Astrocyte (in vitro differentiated cells and primary cell): ENCODE data around the gene XCR1. TPM values are rescaled to one million over a fixed set of nuclear protein-coding genes. Genes with fewer than 3 reads are reported as not detected.
A peak's percentile ranks its signal among the peaks of the same experiment; 100 is the strongest.

Source experiments
- DNase-seq: peaks from one replicate; pipeline ENCODE4 v3.0.0-alpha.2; 2010; ENCODE audit warnings: low read depth
- FAIRE-seq: peaks from 2 replicates; lab custom pipeline; 2011; peaks lifted over from hg19 to GRCh38; lab: Jason Lieb, UNC
- H2AFZ ChIP-seq: 2 replicates; pipeline ENCODE4 v1.6.0; 2012; ENCODE audit warnings: low read depth, low read length, inconsistent platforms
- H3K27ac ChIP-seq: 2 replicates; pipeline ENCODE4 v1.5.1; 2011; ENCODE audit warnings: low read depth, low read length, inconsistent platforms
- H3K27me3 ChIP-seq: 2 replicates; pipeline ENCODE4 v1.6.0; 2011; ENCODE audit warnings: low read length, inconsistent platforms; ENCODE audit not compliant: insufficient read depth
- H3K36me3 ChIP-seq: 2 replicates; pipeline ENCODE4 v1.5.1; 2011; ENCODE audit warnings: low read length, inconsistent platforms; ENCODE audit not compliant: insufficient read depth
- H3K4me1 ChIP-seq: 2 replicates; pipeline ENCODE4 v1.5.1; 2011; ENCODE audit warnings: low read length, inconsistent platforms; ENCODE audit not compliant: insufficient read depth
- H3K4me2 ChIP-seq: 2 replicates; pipeline ENCODE4 v1.6.0; 2012; ENCODE audit warnings: low read length, inconsistent platforms
- H3K4me3 ChIP-seq: 2 replicates; pipeline ENCODE4 v1.5.1; 2011; ENCODE audit warnings: low read depth, mild to moderate bottlenecking, low read length, inconsistent platforms; ENCODE audit not compliant: insufficient read depth
- H3K79me2 ChIP-seq: 2 replicates; pipeline ENCODE4 v1.6.0; 2012; ENCODE audit warnings: mild to moderate bottlenecking, low read length, inconsistent platforms; ENCODE audit not compliant: insufficient read depth
- H3K9ac ChIP-seq: 2 replicates; pipeline ENCODE4 v1.6.0; 2012; ENCODE audit warnings: mild to moderate bottlenecking, low read length, inconsistent platforms
- H3K9me3 ChIP-seq: 2 replicates; pipeline ENCODE4 v1.5.1; 2012; ENCODE audit warnings: low read depth, mild to moderate bottlenecking, low read length, inconsistent platforms; ENCODE audit not compliant: insufficient read depth
- H4K20me1 ChIP-seq: 2 replicates; pipeline ENCODE4 v1.6.0; 2012; ENCODE audit warnings: low read length, inconsistent platforms; ENCODE audit not compliant: insufficient read depth
- H3K27ac Mint-ChIP-seq: one replicate; pipeline ENCODE4 v1.8.0; 2021; ENCODE audit warnings: mild to moderate bottlenecking, mixed read lengths; ENCODE audit not compliant: unreplicated experiment
- H3K27me3 Mint-ChIP-seq: one replicate; pipeline ENCODE4 v1.8.0; 2021; ENCODE audit warnings: low read depth, mixed read lengths; ENCODE audit not compliant: unreplicated experiment
- H3K36me3 Mint-ChIP-seq: one replicate; pipeline ENCODE4 v1.8.0; 2021; ENCODE audit warnings: low read depth, mixed read lengths; ENCODE audit not compliant: unreplicated experiment
- H3K4me1 Mint-ChIP-seq: one replicate; pipeline ENCODE4 v1.8.0; 2021; ENCODE audit warnings: low read depth, mixed read lengths; ENCODE audit not compliant: unreplicated experiment
- H3K4me3 Mint-ChIP-seq: one replicate; pipeline ENCODE4 v1.8.0; 2021; ENCODE audit warnings: mild to moderate bottlenecking, moderate library complexity, mixed read lengths; ENCODE audit not compliant: unreplicated experiment
- H3K9me3 Mint-ChIP-seq: one replicate; pipeline ENCODE4 v1.8.0; 2021; ENCODE audit warnings: mild to moderate bottlenecking, mixed read lengths; ENCODE audit not compliant: unreplicated experiment
- CTCF ChIP-seq: IDR thresholded peaks from 2 replicates; pipeline ENCODE4 v1.5.1; 2011; ENCODE audit warnings: low read depth, mild to moderate bottlenecking, inconsistent platforms, low read length, moderate library complexity; ENCODE audit not compliant: insufficient read depth
- EZH2 ChIP-seq: IDR thresholded peaks from 2 replicates; pipeline ENCODE4 v1.6.1; 2012; ENCODE audit warnings: mild to moderate bottlenecking, low read length, inconsistent platforms; ENCODE audit not compliant: insufficient read depth
- total RNA-seq: library from RNA; stranded (reverse); gene quantifications from 2 replicates; pipeline ENCODE4 v1.2.1, GENCODE V29; 2021

The XCR1 gene
- total RNA-seq, 1 donor from 2014 or later = not detected

- Histone ChIP-seq H2AFZ (no peak overlapping the region), H4K20me1 (peaks cover 3% of the 10 kb centered on the region), H3K9ac (no peak overlapping the region), H3K4me2 (peak overlapping the region; percentile 45), H3K4me3 (no peak overlapping the region), H3K9me3 (no peaks in the 10 kb centered on the region), H3K4me1 (peaks cover 30% of the 10 kb centered on the region), H3K27ac (peak overlapping the region; percentile 40), H3K27me3 (peaks cover under 1% of the 10 kb centered on the region), H3K79me2 (peaks cover 21% of the 10 kb centered on the region), H3K36me3 (no peaks in the 10 kb centered on the region)
- Mint-ChIP-seq H3K27me3 (no peaks in the 10 kb centered on the region), H3K27ac (peak overlapping the region; percentile 64), H3K4me3 (peak overlapping the region; percentile 18), H3K9me3 (no peaks in the 10 kb centered on the region), H3K36me3 (no peaks in the 10 kb centered on the region), H3K4me1 (peaks cover 20% of the 10 kb centered on the region)
- no peak for DNase-seq
- no peak for FAIRE-seq
- TF ChIP-seq EZH2 = no peak
- TF ChIP-seq CTCF = no peak
Measured at GRCh38 chr3:45993421-45994027, 33.8 kb downstream of the XCR1 start.

GRCh38 chr3:45992821-45993221, 34.5 kb downstream of the XCR1 start:
- Histone ChIP-seq H3K79me2 (peaks cover 28% of the 10 kb centered on the region), H2AFZ (no peak overlapping the region), H3K9me3 (no peaks in the 10 kb centered on the region), H3K4me3 (no peak overlapping the region), H3K27me3 (no peaks in the 10 kb centered on the region), H3K27ac (peak overlapping the region; percentile 40), H4K20me1 (peaks cover 3% of the 10 kb centered on the region), H3K36me3 (no peaks in the 10 kb centered on the region), H3K9ac (no peak overlapping the region), H3K4me2 (peak overlapping the region; percentile 45), H3K4me1 (peaks cover 37% of the 10 kb centered on the region)
- H3K36me3 Mint-ChIP-seq = no peaks in the 10 kb centered on the region
- no peaks in the 10 kb centered on the region for H3K27me3 Mint-ChIP-seq
- FAIRE-seq = peak; percentile 92
- TF ChIP-seq CTCF (no peak), EZH2 (no peak)
- H3K27ac Mint-ChIP-seq = peak overlapping the region; percentile 64
- H3K4me3 Mint-ChIP-seq = peak overlapping the region; percentile 18
- peak; percentile 93 for DNase-seq
- no peaks in the 10 kb centered on the region for H3K9me3 Mint-ChIP-seq
- H3K4me1 Mint-ChIP-seq = peaks cover 27% of the 10 kb centered on the region

GRCh38 chr3:45992133-45992729, 35.1 kb downstream of the XCR1 start:
- H3K79me2 ChIP-seq = peaks cover 33% of the 10 kb centered on the region
- H3K27ac ChIP-seq = no peak overlapping the region
- Mint-ChIP-seq H3K27me3 (no peaks in the 10 kb centered on the region), H3K4me1 (peaks cover 32% of the 10 kb centered on the region), H3K36me3 (no peaks in the 10 kb centered on the region), H3K9me3 (no peaks in the 10 kb centered on the region), H3K4me3 (no peak overlapping the region), H3K27ac (no peak overlapping the region)
- no peak overlapping the region for H3K9ac ChIP-seq
- H3K36me3 ChIP-seq = no peaks in the 10 kb centered on the region
- DNase-seq (no peak), FAIRE-seq (no peak)
- H3K4me2 ChIP-seq = peak overlapping the region; percentile 45
- H3K4me1 ChIP-seq = peaks cover 43% of the 10 kb centered on the region
- no peak overlapping the region for H2AFZ ChIP-seq
- H3K9me3 ChIP-seq = no peaks in the 10 kb centered on the region
- no peaks in the 10 kb centered on the region for H3K27me3 ChIP-seq
- H4K20me1 ChIP-seq = peaks cover 3% of the 10 kb centered on the region
- H3K4me3 ChIP-seq = no peak overlapping the region
- TF ChIP-seq EZH2 (no peak), CTCF (no peak)
